PC-3 (cell line): ENCODE data around the gene PLCB2. TPM values are rescaled to one million over a fixed set of nuclear protein-coding genes. Genes with fewer than 3 reads are reported as not detected.

Source experiments
- ATAC-seq: fragments of 200-7000 bp; cut with Tn5 transposase; 2 replicates; pipeline ENCODE4 v1.9.1; 2020; ENCODE audit warnings: mild to moderate bottlenecking, moderate library complexity
- BruUV-seq: library from RNA; stranded (reverse); fragments of 400-500 nt; replicated peaks from 2 replicates; lab custom pipeline; 2021; lab: Mats Ljungman, UMichigan
- CTCF ChIA-PET: fragments of 300-600 bp; sonication (Branson Sonifier 250); formaldehyde crosslinking; loops from one replicate; lab custom pipeline; 2022; ENCODE audit warnings: antibody characterized with exemption; lab: Charles Lee
- POLR2A ChIA-PET: fragments of 300-600 bp; sonication (Branson Sonifier 250); formaldehyde crosslinking; loops from one replicate; lab custom pipeline; 2022; ENCODE audit warnings: antibody characterized with exemption; ENCODE audit not compliant: unreplicated experiment; lab: Charles Lee
- DNase-seq: peaks from one replicate; pipeline ENCODE4 v3.0.0-alpha.2; 2015
- H2AFZ ChIP-seq: fragments of 300-600 bp; sonication (generic); 2 replicates; pipeline ENCODE4 v1.6.0; 2016; ENCODE audit warnings: antibody characterized with exemption, low read length
- H3F3A ChIP-seq: fragments of 300-600 bp; sonication (generic); one replicate; pipeline ENCODE4 v1.6.0; 2017; ENCODE audit warnings: antibody characterized with exemption, low read length, control low read depth, mild to moderate bottlenecking; ENCODE audit not compliant: unreplicated experiment
- H3K27ac ChIP-seq: fragments of 300-600 bp; sonication (generic); 2 replicates; pipeline ENCODE4 v1.5.1; 2016; ENCODE audit warnings: mild to moderate bottlenecking, low read length
- H3K27me3 ChIP-seq: fragments of 300-600 bp; sonication (generic); 2 replicates; pipeline ENCODE4 v1.6.1; 2016; ENCODE audit warnings: low read length, mixed read lengths
- H3K36me3 ChIP-seq: fragments of 300-600 bp; sonication (generic); 2 replicates; pipeline ENCODE4 v1.6.1; 2016; ENCODE audit warnings: low read depth, mixed run types, low read length, mixed read lengths
- H3K4me1 ChIP-seq: fragments of 300-600 bp; sonication (generic); 2 replicates; pipeline ENCODE4 v1.5.1; 2016; ENCODE audit warnings: low read length; ENCODE audit not compliant: insufficient read depth
- H3K4me2 ChIP-seq: fragments of 300-600 bp; sonication (generic); 2 replicates; pipeline ENCODE4 v1.6.0; 2016; ENCODE audit warnings: low read length
- H3K4me3 ChIP-seq: fragments of 300-600 bp; sonication (generic); 2 replicates; pipeline ENCODE4 v1.5.1; 2016; ENCODE audit warnings: mild to moderate bottlenecking, low read length, mixed read lengths
- H3K79me2 ChIP-seq: fragments of 300-600 bp; sonication (generic); 2 replicates; pipeline ENCODE4 v1.6.1; 2017; ENCODE audit warnings: low read length, mixed read lengths
- H3K9ac ChIP-seq: fragments of 300-600 bp; sonication (generic); 2 replicates; pipeline ENCODE4 v1.6.0; 2016; ENCODE audit warnings: mild to moderate bottlenecking, low read length
- H3K9me2 ChIP-seq: fragments of 300-600 bp; sonication (generic); replicated peaks from 2 replicates; pipeline ENCODE4 v1.6.1; 2016; ENCODE audit warnings: mixed run types, low read length, mixed read lengths
- H3K9me3 ChIP-seq: fragments of 300-600 bp; sonication (generic); 2 replicates; pipeline ENCODE4 v1.6.1; 2016; ENCODE audit warnings: low read length, mixed read lengths
- H4K20me1 ChIP-seq: fragments of 300-600 bp; sonication (generic); 2 replicates; pipeline ENCODE4 v1.6.1; 2016; ENCODE audit warnings: low read length, mixed read lengths
- EZH2 ChIP-seq: fragments of 300-600 bp; sonication (generic); IDR thresholded peaks from one replicate; pipeline ENCODE4 v1.6.1; 2017; ENCODE audit warnings: antibody characterized with exemption, mild to moderate bottlenecking, low read length; ENCODE audit not compliant: unreplicated experiment
- EZH2phosphoT487 ChIP-seq: fragments of 300-600 bp; sonication (generic); IDR thresholded peaks from 2 replicates; pipeline ENCODE4 v1.6.1; 2018; ENCODE audit warnings: mild to moderate bottlenecking, antibody characterized with exemption, low read length, borderline replicate concordance
- intact Hi-C: fragments of 100-400 bp; cut with micrococcal nuclease; formaldehyde crosslinking; loops from 2 replicates; pipeline ENCODE4 v1.9.0; 2023
- total RNA-seq: library from RNA; depleted of rRNA; stranded (reverse); fragments of >200 nt; gene quantifications from 2 replicates; pipeline ENCODE4 v1.2.3, GENCODE V29; 2014
- TF ChIP-seq, protein P1 (sequence below): fragments of 300-600 bp; sonication (generic); conservative IDR thresholded peaks from 2 replicates; pipeline ENCODE4 v1.5.1; 2017; ENCODE audit warnings: antibody characterized with exemption, low read depth, mild to moderate bottlenecking, low read length

Gene PLCB2
- total RNA-seq, 1 experiment from 2014 or later: 3.2 TPM

DNA sequence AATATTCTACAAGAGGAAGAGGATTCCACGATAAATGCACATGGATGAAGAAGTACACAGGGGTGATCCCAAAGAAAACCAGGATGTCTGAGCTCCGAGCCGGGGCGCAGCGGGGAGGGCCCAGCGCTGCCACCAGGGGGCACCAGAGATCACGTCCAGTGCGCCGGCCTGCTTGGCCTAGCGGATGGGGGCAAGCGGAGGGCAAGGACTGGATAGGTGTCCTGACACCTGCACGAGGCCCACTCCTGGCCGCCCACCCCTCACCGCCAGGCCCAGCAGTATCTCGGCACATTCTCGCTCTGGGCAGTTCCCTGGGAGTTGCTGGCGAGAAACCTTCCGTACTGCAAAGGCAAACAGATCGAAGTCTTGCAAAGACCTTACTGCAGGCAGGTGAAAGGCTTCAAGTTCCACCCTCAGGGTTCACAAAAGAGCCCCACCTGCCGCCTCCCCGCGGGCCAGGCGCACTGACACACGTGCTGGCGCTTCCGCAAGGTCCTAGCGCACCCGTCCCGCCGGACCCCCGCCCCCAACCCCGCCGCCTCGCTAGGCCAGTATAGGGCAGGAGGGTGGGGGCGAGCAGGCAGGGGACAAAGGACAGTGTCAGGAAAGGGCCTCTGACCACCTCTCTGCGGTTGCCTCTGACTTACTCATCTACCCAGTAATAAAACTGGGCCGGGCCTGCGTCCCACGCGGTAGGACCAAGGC lies 28.1 kb downstream of the PLCB2 start:
- Histone ChIP-seq H3K9me3 (no peaks in the 10 kb centered on the region), H4K20me1 (no peaks in the 10 kb centered on the region), H3K4me1 (no peaks in the 10 kb centered on the region), H3K9ac (no peak overlapping the region), H3F3A (no peaks in the 10 kb centered on the region), H3K9me2 (no peaks in the 10 kb centered on the region), H2AFZ (0 out of 2 replicates have a peak overlapping the region, but pooled peaks have one; percentile 33), H3K4me3 (no peak overlapping the region), H3K36me3 (peaks cover 2% of the 10 kb centered on the region; the same call in 1 of the 2 replicates), H3K4me2 (peak overlapping the region; percentile 17; the same call in 1 of the 2 replicates), H3K79me2 (no peaks in the 10 kb centered on the region), H3K27ac (no peak overlapping the region), H3K27me3 (no peaks in the 10 kb centered on the region)
- CTCF ChIA-PET: interaction anchor here (0.5 to 2.5 kb wide), 19 partner anchors 11 to 613 kb away, joined by 3 to 27 read pairs (median 3); partner anchors contain the start of genes CCDC9B and PAK6
- no TSS peak for BruUV-seq
- POLR2A ChIA-PET: interaction anchor here (0.5 kb wide), 1 partner anchor 31 kb away, joined by 4 read pairs; no protein-coding TSS in a partner anchor
- DNase-seq (peak; percentile 72), ATAC-seq (peak; percentile 63)
- TF ChIP-seq EZH2phosphoT487 (no peak), EZH2 (no peak)
- TF ChIP-seq, protein P1, sequence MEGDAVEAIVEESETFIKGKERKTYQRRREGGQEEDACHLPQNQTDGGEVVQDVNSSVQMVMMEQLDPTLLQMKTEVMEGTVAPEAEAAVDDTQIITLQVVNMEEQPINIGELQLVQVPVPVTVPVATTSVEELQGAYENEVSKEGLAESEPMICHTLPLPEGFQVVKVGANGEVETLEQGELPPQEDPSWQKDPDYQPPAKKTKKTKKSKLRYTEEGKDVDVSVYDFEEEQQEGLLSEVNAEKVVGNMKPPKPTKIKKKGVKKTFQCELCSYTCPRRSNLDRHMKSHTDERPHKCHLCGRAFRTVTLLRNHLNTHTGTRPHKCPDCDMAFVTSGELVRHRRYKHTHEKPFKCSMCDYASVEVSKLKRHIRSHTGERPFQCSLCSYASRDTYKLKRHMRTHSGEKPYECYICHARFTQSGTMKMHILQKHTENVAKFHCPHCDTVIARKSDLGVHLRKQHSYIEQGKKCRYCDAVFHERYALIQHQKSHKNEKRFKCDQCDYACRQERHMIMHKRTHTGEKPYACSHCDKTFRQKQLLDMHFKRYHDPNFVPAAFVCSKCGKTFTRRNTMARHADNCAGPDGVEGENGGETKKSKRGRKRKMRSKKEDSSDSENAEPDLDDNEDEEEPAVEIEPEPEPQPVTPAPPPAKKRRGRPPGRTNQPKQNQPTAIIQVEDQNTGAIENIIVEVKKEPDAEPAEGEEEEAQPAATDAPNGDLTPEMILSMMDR: peak; percentile 98
- intact Hi-C loops: loop anchor here (1.0 kb wide), 2 partner anchors 31 to 142 kb away; no protein-coding TSS in a partner anchor

DNA sequence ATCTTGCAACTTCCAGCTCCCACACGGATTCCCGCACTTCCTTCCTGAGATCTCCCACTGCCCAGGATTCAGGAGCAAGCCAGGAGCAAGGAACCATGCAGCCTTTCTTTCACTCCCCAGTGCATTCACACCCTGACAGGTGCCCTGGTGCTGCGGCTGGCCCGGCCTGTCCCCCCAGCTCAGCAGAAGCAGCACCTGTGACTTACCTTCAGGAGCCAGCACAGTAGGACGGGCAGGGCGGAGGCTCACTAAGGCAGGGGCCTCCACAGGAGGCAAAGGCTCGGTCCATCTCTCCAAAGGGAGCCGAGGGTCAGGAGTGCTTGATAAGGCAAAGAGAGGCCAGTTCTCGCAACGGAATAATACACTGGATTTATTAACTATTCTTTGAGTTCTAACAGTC lies 29.7 kb downstream of the PLCB2 start:
- H3K4me1 ChIP-seq: no peaks in the 10 kb centered on the region
- TF ChIP-seq EZH2phosphoT487 (no peak), EZH2 (no peak)
- TF ChIP-seq, protein P1: no peak
- ATAC-seq (no peak), DNase-seq (no peak)
- ChIA-PET POLR2A (no interaction called here), CTCF (interaction anchor here (1.3 to 1.7 kb wide), 2 partner anchors 11 to 61 kb away, joined by 8 to 11 read pairs; no protein-coding TSS in a partner anchor)
- no peaks in the 10 kb centered on the region for H3F3A ChIP-seq
- no peak overlapping the region for H3K4me3 ChIP-seq
- intact Hi-C loops: no loop called here
- peaks cover 5% of the 10 kb centered on the region; the same call in 1 of the 2 replicates for H3K36me3 ChIP-seq
- H2AFZ ChIP-seq: no peak overlapping the region
- no peak overlapping the region for H3K4me2 ChIP-seq
- H3K79me2 ChIP-seq: no peaks in the 10 kb centered on the region
- H3K27me3 ChIP-seq: no peaks in the 10 kb centered on the region
- BruUV-seq: no TSS peak
- H4K20me1 ChIP-seq: no peaks in the 10 kb centered on the region
- no peaks in the 10 kb centered on the region for H3K9me3 ChIP-seq
- H3K27ac ChIP-seq: no peak overlapping the region
- no peak overlapping the region for H3K9ac ChIP-seq
- H3K9me2 ChIP-seq: no peaks in the 10 kb centered on the region

GRCh38 chr15:40277471-40277870 lies 30.3 kb downstream of the PLCB2 start:
- Histone ChIP-seq H3K27me3 (no peaks in the 10 kb centered on the region), H3K4me2 (no peak overlapping the region), H2AFZ (no peak overlapping the region), H3K27ac (no peak overlapping the region), H3K9me2 (no peaks in the 10 kb centered on the region), H3K36me3 (peaks cover 6% of the 10 kb centered on the region; the same call in 1 of the 2 replicates), H3K79me2 (no peaks in the 10 kb centered on the region), H3F3A (no peaks in the 10 kb centered on the region), H3K4me3 (no peak overlapping the region), H3K9ac (no peak overlapping the region), H4K20me1 (no peaks in the 10 kb centered on the region), H3K9me3 (no peaks in the 10 kb centered on the region), H3K4me1 (no peaks in the 10 kb centered on the region)
- CTCF ChIA-PET: no interaction called here
- ATAC-seq: no peak
- DNase-seq: no peak
- intact Hi-C loops: no loop called here
- POLR2A ChIA-PET: no interaction called here
- no TSS peak for BruUV-seq
- TF ChIP-seq, protein P1: no peak
- no peak for TF ChIP-seq EZH2phosphoT487
- no peak for TF ChIP-seq EZH2
